Neural cell (in vitro differentiated cells): ENCODE measurements around the gene TBX5. TPM values are rescaled to one million over a fixed set of nuclear protein-coding genes. Genes with fewer than 3 reads are reported as not detected.
A peak's percentile ranks its signal among the peaks of the same experiment; 100 is the strongest.

Source experiments
- H2AFZ ChIP-seq: fragments of 200-600, 300-800 bp; sonication (generic), shearing (Covaris generic); 2 replicates; pipeline ENCODE4 v1.6.0; 2014; ENCODE audit warnings: low read depth, mild to moderate bottlenecking, antibody characterized with exemption, low read length, moderate library complexity
- H3F3A ChIP-seq: fragments of 200-600 bp; shearing (Covaris generic); 2 replicates; pipeline ENCODE4 v1.6.1; 2016; ENCODE audit warnings: mild to moderate bottlenecking, moderate library complexity, mixed read lengths, antibody characterized with exemption, low read length; ENCODE audit not compliant: insufficient read depth, poor library complexity, severe bottlenecking
- H3K27ac ChIP-seq: fragments of 200-600, 300-800 bp; sonication (generic), shearing (Covaris generic); 2 replicates; pipeline ENCODE4 v1.5.1; 2014; ENCODE audit warnings: mild to moderate bottlenecking, low read length, moderate library complexity
- H3K27me3 ChIP-seq: fragments of 300-800, 200-600 bp; sonication (generic), shearing (Covaris generic); 2 replicates; pipeline ENCODE4 v1.6.0; 2014; ENCODE audit warnings: mild to moderate bottlenecking, low read depth, low read length, moderate library complexity; ENCODE audit not compliant: insufficient read depth
- H3K36me3 ChIP-seq: fragments of 300-800, 200-600 bp; sonication (generic), shearing (Covaris generic); 2 replicates; pipeline ENCODE4 v1.5.1; 2014; ENCODE audit warnings: mild to moderate bottlenecking, antibody characterized with exemption, low read length, moderate library complexity; ENCODE audit not compliant: insufficient read depth
- H3K4me2 ChIP-seq: fragments of 300-800, 200-600 bp; sonication (generic), shearing (Covaris generic); 2 replicates; pipeline ENCODE4 v1.6.0; 2014; ENCODE audit warnings: mild to moderate bottlenecking, low read length
- H3K4me3 ChIP-seq: fragments of 300-800, 200-600 bp; sonication (generic), shearing (Covaris generic); 2 replicates; pipeline ENCODE4 v1.5.1; 2014; ENCODE audit warnings: mild to moderate bottlenecking, low read length, moderate library complexity
- H3K79me2 ChIP-seq: fragments of 200-600 bp; shearing (Covaris generic); replicated peaks from 2 replicates; pipeline ENCODE4 v1.6.0; 2014; ENCODE audit warnings: mild to moderate bottlenecking, low read length, moderate library complexity; ENCODE audit not compliant: insufficient read depth
- H3K9ac ChIP-seq: fragments of 300-800, 200-600 bp; sonication (generic), shearing (Covaris generic); 2 replicates; pipeline ENCODE4 v1.6.1; 2016; ENCODE audit warnings: mild to moderate bottlenecking, low read length, mixed read lengths
- H3K9me2 ChIP-seq: fragments of 200-600 bp; shearing (Covaris generic); 2 replicates; pipeline ENCODE4 v1.6.1; 2016; ENCODE audit warnings: mild to moderate bottlenecking, low read length, mixed read lengths; ENCODE audit not compliant: insufficient read depth
- H3K9me3 ChIP-seq: fragments of 200-600, 300-800 bp; sonication (generic), shearing (Covaris generic); 2 replicates; pipeline ENCODE4 v1.6.1; 2016; ENCODE audit warnings: mild to moderate bottlenecking, mixed run types, low read length, moderate library complexity, mixed read lengths
- H4K20me1 ChIP-seq: fragments of 200-600 bp; shearing (Covaris generic); 2 replicates; pipeline ENCODE4 v1.6.1; 2016; ENCODE audit warnings: mild to moderate bottlenecking, mixed run types; ENCODE audit not compliant: insufficient read depth
- CTCF ChIP-seq: fragments of 450-650 bp; IDR thresholded peaks from 2 replicates; pipeline ENCODE4 v1.5.1; 2014; ENCODE audit warnings: antibody characterized with exemption, mild to moderate bottlenecking, moderate library complexity; ENCODE audit not compliant: poor library complexity, severe bottlenecking
- EZH2 ChIP-seq: fragments of 200-600, 300-800 bp; shearing (Covaris generic), sonication (generic); IDR thresholded peaks from 2 replicates; pipeline ENCODE4 v1.6.1; 2014; ENCODE audit warnings: antibody characterized with exemption, low read length, borderline replicate concordance, mild to moderate bottlenecking; ENCODE audit not compliant: insufficient read depth, poor library complexity, severe bottlenecking
- POLR2AphosphoS5 ChIP-seq: IDR thresholded peaks from 2 replicates; pipeline ENCODE4 v1.6.1; 2012
- TAF1 ChIP-seq: IDR thresholded peaks from 2 replicates; pipeline ENCODE4 v1.6.1; 2012; ENCODE audit warnings: low read depth
- polyA plus RNA-seq: library from polyadenylated mRNA; depleted of rRNA; stranded (reverse); fragments of >200 nt; gene quantifications from 2 replicates; pipeline ENCODE4 v1.2.3, GENCODE V29; 2014

TBX5 gene
- polyA plus RNA-seq, 1 donor from 2014 or later: not detected

- H3K9me2 ChIP-seq: no peaks in the 10 kb centered on the region
- H4K20me1 ChIP-seq: no peaks in the 10 kb centered on the region
- no peak overlapping the region for H3K9ac ChIP-seq
- H3K36me3 ChIP-seq: no peaks in the 10 kb centered on the region
- H3K79me2 ChIP-seq: no peaks in the 10 kb centered on the region
- H3K27me3 ChIP-seq: peaks cover 100% of the 10 kb centered on the region
- no peak overlapping the region for H3K27ac ChIP-seq
- H2AFZ ChIP-seq: no peak overlapping the region
- no peak for TF ChIP-seq CTCF
- peak; percentile 13 for TF ChIP-seq POLR2AphosphoS5
- H3F3A ChIP-seq: no peaks in the 10 kb centered on the region
- H3K4me3 ChIP-seq: no peak overlapping the region
- no peaks in the 10 kb centered on the region for H3K9me3 ChIP-seq
- H3K4me2 ChIP-seq: no peak overlapping the region
Measured at GRCh38 chr12:114400361-114400811, 5.6 kb downstream of the TBX5 start.

GRCh38 chr12:114399664-114400211 is 6.2 kb downstream of the TBX5 start:
- no peak overlapping the region for H3K9ac ChIP-seq
- TF ChIP-seq EZH2 (peak; percentile 72), POLR2AphosphoS5 (peak; percentile 20), TAF1 (no peak)
- peaks cover 100% of the 10 kb centered on the region for H3K27me3 ChIP-seq
- no peaks in the 10 kb centered on the region for H3K9me3 ChIP-seq
- no peaks in the 10 kb centered on the region for H3K36me3 ChIP-seq
- no peak overlapping the region for H2AFZ ChIP-seq
- no peak overlapping the region for H3K4me3 ChIP-seq
- H3K27ac ChIP-seq: no peak overlapping the region
- no peak overlapping the region for H3K4me2 ChIP-seq
- no peaks in the 10 kb centered on the region for H3K79me2 ChIP-seq
- H4K20me1 ChIP-seq: no peaks in the 10 kb centered on the region
- H3K9me2 ChIP-seq: no peaks in the 10 kb centered on the region
- no peaks in the 10 kb centered on the region for H3F3A ChIP-seq

GRCh38 chr12:114397978-114398881 is 7.7 kb downstream of the TBX5 start:
- Histone ChIP-seq H3K9ac (no peak overlapping the region), H3K9me2 (no peaks in the 10 kb centered on the region), H3K4me2 (no peak overlapping the region), H4K20me1 (no peaks in the 10 kb centered on the region), H3K27me3 (peaks cover 100% of the 10 kb centered on the region), H2AFZ (no peak overlapping the region), H3F3A (no peaks in the 10 kb centered on the region), H3K27ac (no peak overlapping the region), H3K9me3 (no peaks in the 10 kb centered on the region), H3K79me2 (no peaks in the 10 kb centered on the region), H3K4me3 (no peak overlapping the region), H3K36me3 (no peaks in the 10 kb centered on the region)
- TF ChIP-seq POLR2AphosphoS5 (no peak), EZH2 (peak; percentile 87)
